Measurements from ENCODE around the gene RABEPK. TPM values are rescaled to one million over a fixed set of nuclear protein-coding genes. Genes with fewer than 3 reads are reported as not detected.

RABEPK gene
- total RNA-seq, 5 donors from 2014 or later (not counting 1 experiment from before 2014, with no cell fraction given): 12.0 to 16.3 (median 15.6) TPM

DNA sequence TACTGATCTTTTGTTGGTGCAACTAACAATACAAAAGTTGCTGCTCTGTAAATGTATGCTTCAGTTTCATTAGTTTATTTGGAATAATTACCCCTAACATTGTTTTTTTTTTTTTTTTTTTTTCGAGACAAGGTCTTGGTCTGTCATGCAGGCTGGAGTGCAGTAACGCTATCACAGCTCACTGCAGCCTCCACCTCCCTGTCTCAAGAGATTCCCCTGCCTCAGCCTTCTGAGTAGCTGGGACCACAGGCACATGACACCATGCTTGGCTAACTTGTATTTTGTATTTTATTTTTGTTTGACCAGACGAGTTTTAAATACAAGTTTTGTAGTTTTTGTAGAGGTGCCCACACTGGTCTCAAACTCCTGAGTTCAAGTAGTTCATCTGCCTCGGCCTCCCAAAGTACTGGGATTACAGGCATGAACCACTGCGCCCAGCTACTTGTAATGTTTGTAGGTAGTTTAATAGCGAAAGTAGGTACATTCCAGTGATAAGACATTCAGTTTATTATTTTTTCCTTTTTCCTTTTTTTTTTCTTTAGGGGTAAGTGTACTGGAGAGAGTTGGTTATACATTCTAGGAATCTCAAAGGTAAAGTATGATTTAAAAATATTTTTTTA lies 68.2 kb downstream of the RABEPK start:
- Histone ChIP-seq H3K9me3 (no peaks in the 10 kb centered on the region), H3K36me3 (ENCODE audit: control insufficient read depth in 2 of 2, extremely low read depth in 1 of 2, insufficient read depth in 1 of 2, low read length in 1 of 2) (peaks cover 0 to 3% of the 10 kb centered on the region in 2 donors), H3K27me3 (replicated peaks in 1 of 2; ENCODE audit: control insufficient read depth in 2 of 2, extremely low read depth in 1 of 2, insufficient read depth in 2 of 2, low read length in 1 of 2) (no peaks in the 10 kb centered on the region), H3K4me1 (ENCODE audit: control insufficient read depth in 1 of 2, extremely low read depth in 1 of 2, insufficient read depth in 2 of 2, low read length in 2 of 2) (peaks cover 9 to 18% of the 10 kb centered on the region in 2 experiments), H3K27ac (ENCODE audit: low read length) (no peak overlapping the region), H3K4me3 (ENCODE audit: control insufficient read depth in 1 of 2, extremely low read depth in 1 of 2, low read length in 1 of 2) (no peak overlapping the region)
- ATAC-seq (replicated peaks in 1 of 4) (no peak), DNase-seq (no peak)
- H3K27ac Mint-ChIP-seq: no peak overlapping the region
- ChIA-PET POLR2A (interaction anchor here in 1 of 2 donors (0.6 to 0.7 kb wide), 3 partner anchors 30 to 1520 kb away, joined by 3 read pairs; no protein-coding TSS in a partner anchor), CTCF (interaction anchor here in 1 of 2 donors (0.6 to 0.7 kb wide), 3 partner anchors 20 to 565 kb away, joined by 3 to 7 read pairs (median 5); no protein-coding TSS in a partner anchor)
- no peaks in the 10 kb centered on the region for H3K27me3 Mint-ChIP-seq
- H3K36me3 Mint-ChIP-seq: peaks cover 25% of the 10 kb centered on the region
- whole genome bisulfite sequencing (ENCODE audit: insufficient coverage): no CpG with 5 or more reads among the region's 6 CpGs
- no peaks in the 10 kb centered on the region for H3K9me3 Mint-ChIP-seq
- H3K4me1 Mint-ChIP-seq: peaks cover 58 to 61% (median 61%) of the 10 kb centered on the region in 3 donors
- peak overlapping the region in 1 of 3 donors; percentile 13 for H3K4me3 Mint-ChIP-seq

GRCh38 chr9:125269014-125269397 lies 68.7 kb downstream of the RABEPK start:
- Mint-ChIP-seq H3K36me3 (peaks cover 22% of the 10 kb centered on the region), H3K27me3 (no peaks in the 10 kb centered on the region), H3K9me3 (no peaks in the 10 kb centered on the region), H3K4me1 (peaks cover 55 to 58% (median 56%) of the 10 kb centered on the region in 3 donors), H3K4me3 (no peak overlapping the region), H3K27ac (no peak overlapping the region)
- no peak for ATAC-seq (replicated peaks in 1 of 4)
- Histone ChIP-seq H3K9me3 (no peaks in the 10 kb centered on the region), H3K27ac (ENCODE audit: low read length) (no peak overlapping the region), H3K4me1 (ENCODE audit: control insufficient read depth in 1 of 2, extremely low read depth in 1 of 2, insufficient read depth in 2 of 2, low read length in 2 of 2) (peaks cover 8 to 13% of the 10 kb centered on the region in 2 experiments), H3K27me3 (replicated peaks in 1 of 2; ENCODE audit: control insufficient read depth in 2 of 2, extremely low read depth in 1 of 2, insufficient read depth in 2 of 2, low read length in 1 of 2) (no peaks in the 10 kb centered on the region), H3K4me3 (ENCODE audit: control insufficient read depth in 1 of 2, extremely low read depth in 1 of 2, low read length in 1 of 2) (no peak overlapping the region), H3K36me3 (ENCODE audit: control insufficient read depth in 2 of 2, extremely low read depth in 1 of 2, insufficient read depth in 1 of 2, low read length in 1 of 2) (peaks cover 0 to 3% of the 10 kb centered on the region in 2 donors)
- CTCF ChIA-PET: interaction anchor here in 1 of 2 donors (0.6 to 0.7 kb wide), 4 partner anchors 21 to 565 kb away, joined by 3 to 7 read pairs (median 4); no protein-coding TSS in a partner anchor
- POLR2A ChIA-PET: interaction anchor here in 1 of 2 donors (0.6 to 0.7 kb wide), 2 partner anchors 31 to 1106 kb away, joined by 3 read pairs; no protein-coding TSS in a partner anchor
- DNase-seq: no peak
- WGBS (ENCODE audit: insufficient coverage): 100% methylated on average over 1 of the region's 1 CpG

DNA sequence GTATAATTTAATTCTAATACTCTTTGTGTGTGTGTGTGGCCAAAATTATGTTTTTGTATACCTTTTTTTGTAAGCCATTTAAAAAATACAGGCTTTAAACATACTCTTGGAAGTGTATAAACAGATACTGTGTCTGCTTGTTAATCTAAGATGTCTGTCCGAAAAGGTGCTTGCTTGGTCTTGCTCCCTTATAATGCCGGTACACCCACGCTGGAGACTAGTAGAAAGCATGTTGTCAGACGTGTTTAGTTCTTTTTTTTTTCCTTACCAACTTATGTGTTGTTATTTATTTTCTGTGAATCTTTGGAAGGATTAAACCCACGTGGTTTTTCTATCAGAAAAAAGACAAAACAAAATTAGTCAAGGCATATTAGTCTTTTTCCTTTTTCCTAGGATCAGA lies 70.7 kb downstream of the RABEPK start:
- H3K27ac ChIP-seq (ENCODE audit: low read length): no peak overlapping the region
- Mint-ChIP-seq H3K27ac (no peak overlapping the region), H3K9me3 (no peaks in the 10 kb centered on the region), H3K4me3 (no peak overlapping the region), H3K4me1 (peaks cover 44 to 45% (median 45%) of the 10 kb centered on the region in 3 donors), H3K27me3 (no peaks in the 10 kb centered on the region), H3K36me3 (peaks cover 22% of the 10 kb centered on the region)
- no peak for ATAC-seq (replicated peaks in 1 of 4)
- DNase-seq: no peak
- POLR2A ChIA-PET: no interaction called here
- CTCF ChIA-PET: interaction anchor here in 1 of 2 donors (1.0 kb wide), 1 partner anchor 7 kb away, joined by 3 read pairs; no protein-coding TSS in a partner anchor
- peaks cover 0 to 3% of the 10 kb centered on the region in 2 donors for H3K36me3 ChIP-seq (ENCODE audit: control insufficient read depth in 2 of 2, extremely low read depth in 1 of 2, insufficient read depth in 1 of 2, low read length in 1 of 2)
- no CpG with 5 or more reads among the region's 5 CpGs for WGBS (ENCODE audit: insufficient coverage)
- no peaks in the 10 kb centered on the region for H3K27me3 ChIP-seq (replicated peaks in 1 of 2; ENCODE audit: control insufficient read depth in 2 of 2, extremely low read depth in 1 of 2, insufficient read depth in 2 of 2, low read length in 1 of 2)
- peaks cover 0 to 4% of the 10 kb centered on the region in 2 experiments for H3K4me1 ChIP-seq (ENCODE audit: control insufficient read depth in 1 of 2, extremely low read depth in 1 of 2, insufficient read depth in 2 of 2, low read length in 2 of 2)
- no peak overlapping the region for H3K4me3 ChIP-seq (ENCODE audit: control insufficient read depth in 1 of 2, extremely low read depth in 1 of 2, low read length in 1 of 2)
- H3K9me3 ChIP-seq: no peaks in the 10 kb centered on the region

DNA sequence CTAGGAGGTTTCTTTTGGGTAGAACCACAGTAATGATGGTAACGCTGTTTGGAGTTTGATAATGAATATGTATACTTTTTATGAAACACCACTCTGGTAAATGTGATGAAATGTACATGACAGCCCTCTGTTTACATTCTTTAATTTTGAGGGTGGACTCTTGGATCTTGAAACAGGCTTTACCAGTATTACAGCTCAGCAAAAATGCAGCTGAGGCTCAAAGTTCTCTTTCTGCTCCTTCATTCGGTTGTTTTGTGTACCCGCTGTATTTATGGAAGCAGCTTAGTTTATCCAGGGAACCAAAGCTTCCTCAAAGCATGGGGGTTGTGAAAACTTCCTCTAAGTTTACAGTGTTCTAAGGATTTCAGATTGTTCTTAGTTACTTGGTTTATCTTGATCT lies 72.4 kb downstream of the RABEPK start:
- Histone ChIP-seq H3K36me3 (ENCODE audit: control insufficient read depth in 2 of 2, extremely low read depth in 1 of 2, insufficient read depth in 1 of 2, low read length in 1 of 2) (peaks cover 0 to 3% of the 10 kb centered on the region in 2 donors), H3K9me3 (no peaks in the 10 kb centered on the region), H3K27me3 (replicated peaks in 1 of 2; ENCODE audit: control insufficient read depth in 2 of 2, extremely low read depth in 1 of 2, insufficient read depth in 2 of 2, low read length in 1 of 2) (no peaks in the 10 kb centered on the region), H3K4me3 (ENCODE audit: control insufficient read depth in 1 of 2, extremely low read depth in 1 of 2, low read length in 1 of 2) (no peak overlapping the region), H3K4me1 (ENCODE audit: control insufficient read depth in 1 of 2, extremely low read depth in 1 of 2, insufficient read depth in 2 of 2, low read length in 2 of 2) (peaks cover 0 to 4% of the 10 kb centered on the region in 2 experiments), H3K27ac (ENCODE audit: low read length) (no peak overlapping the region)
- Mint-ChIP-seq H3K4me3 (no peak overlapping the region), H3K27me3 (no peaks in the 10 kb centered on the region), H3K36me3 (peaks cover 14% of the 10 kb centered on the region), H3K4me1 (peaks cover 40 to 46% (median 45%) of the 10 kb centered on the region in 3 donors), H3K9me3 (no peaks in the 10 kb centered on the region), H3K27ac (no peak overlapping the region)
- WGBS (ENCODE audit: insufficient coverage): no CpG with 5 or more reads among the region's 3 CpGs
- CTCF ChIA-PET: interaction anchor here in 1 of 2 donors (1.4 kb wide), 1 partner anchor 28 kb away, joined by 4 read pairs; no protein-coding TSS in a partner anchor
- POLR2A ChIA-PET: no interaction called here
- ATAC-seq (replicated peaks in 1 of 4): no peak
- DNase-seq: no peak

DNA sequence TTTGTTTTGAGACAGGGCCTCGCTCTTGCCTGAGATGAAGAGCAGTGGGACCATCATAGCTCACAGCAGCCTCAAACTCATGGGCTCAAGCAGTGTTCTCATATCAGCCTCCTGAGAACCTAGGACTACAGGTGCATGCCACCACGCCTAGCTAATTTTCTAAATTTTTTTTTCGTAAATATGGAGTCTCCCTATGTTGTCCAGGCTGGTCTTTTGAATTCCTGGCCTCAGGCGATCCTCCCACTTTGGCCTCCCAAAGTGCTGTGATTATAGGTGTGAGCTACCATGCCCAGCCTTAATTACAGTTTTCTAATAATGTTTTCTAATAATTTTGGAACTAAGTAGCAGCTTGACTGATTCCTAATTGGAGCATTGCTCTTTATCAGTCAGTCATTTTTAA lies 76.4 kb downstream of the RABEPK start:
- ChIA-PET CTCF (no interaction called here), POLR2A (interaction anchor here in 1 of 2 donors (0.7 kb wide), 1 partner anchor 1547 kb away, joined by 4 read pairs; no protein-coding TSS in a partner anchor)
- DNase-seq (no peak), ATAC-seq (replicated peaks in 1 of 4) (no peak)
- no peak overlapping the region for H3K4me3 Mint-ChIP-seq
- no peaks in the 10 kb centered on the region for H3K27me3 Mint-ChIP-seq
- no peaks in the 10 kb centered on the region for H3K9me3 Mint-ChIP-seq
- 100% methylated on average over 1 of the region's 4 CpGs for WGBS (ENCODE audit: insufficient coverage)
- peaks cover 6 to 8% of the 10 kb centered on the region in 2 donors for H3K36me3 ChIP-seq (ENCODE audit: control insufficient read depth in 2 of 2, extremely low read depth in 1 of 2, insufficient read depth in 1 of 2, low read length in 1 of 2)
- H3K27ac ChIP-seq (ENCODE audit: low read length): no peak overlapping the region
- H3K4me1 Mint-ChIP-seq: peaks cover 25 to 31% (median 26%) of the 10 kb centered on the region in 3 donors
- no peaks in the 10 kb centered on the region for H3K27me3 ChIP-seq (replicated peaks in 1 of 2; ENCODE audit: control insufficient read depth in 2 of 2, extremely low read depth in 1 of 2, insufficient read depth in 2 of 2, low read length in 1 of 2)
- peaks cover 0 to 4% of the 10 kb centered on the region in 2 experiments for H3K4me1 ChIP-seq (ENCODE audit: control insufficient read depth in 1 of 2, extremely low read depth in 1 of 2, insufficient read depth in 2 of 2, low read length in 2 of 2)
- H3K27ac Mint-ChIP-seq: no peak overlapping the region
- no peaks in the 10 kb centered on the region for H3K9me3 ChIP-seq
- H3K4me3 ChIP-seq (ENCODE audit: control insufficient read depth in 1 of 2, extremely low read depth in 1 of 2, low read length in 1 of 2): no peak overlapping the region
- H3K36me3 Mint-ChIP-seq: peaks cover 6% of the 10 kb centered on the region

GRCh38 chr9:125277411-125277810 lies 77.1 kb downstream of the RABEPK start:
- Mint-ChIP-seq H3K9me3 (no peaks in the 10 kb centered on the region), H3K4me3 (no peak overlapping the region), H3K36me3 (peaks cover 8% of the 10 kb centered on the region), H3K4me1 (peaks cover 18 to 29% (median 24%) of the 10 kb centered on the region in 3 donors), H3K27me3 (no peaks in the 10 kb centered on the region), H3K27ac (no peak overlapping the region)
- ATAC-seq (replicated peaks in 1 of 4) (no peak), DNase-seq (no peak)
- H3K4me1 ChIP-seq (ENCODE audit: control insufficient read depth in 1 of 2, extremely low read depth in 1 of 2, insufficient read depth in 2 of 2, low read length in 2 of 2): no peaks in the 10 kb centered on the region
- no peak overlapping the region for H3K4me3 ChIP-seq (ENCODE audit: control insufficient read depth in 1 of 2, extremely low read depth in 1 of 2, low read length in 1 of 2)
- POLR2A ChIA-PET: interaction anchor here in 1 of 2 donors (0.7 kb wide), 1 partner anchor 1546 kb away, joined by 4 read pairs; no protein-coding TSS in a partner anchor
- CTCF ChIA-PET: no interaction called here
- H3K36me3 ChIP-seq (ENCODE audit: control insufficient read depth in 2 of 2, extremely low read depth in 1 of 2, insufficient read depth in 1 of 2, low read length in 1 of 2): peaks cover 5 to 6% of the 10 kb centered on the region in 2 donors
- no peak overlapping the region for H3K27ac ChIP-seq (ENCODE audit: low read length)
- no peaks in the 10 kb centered on the region for H3K27me3 ChIP-seq (replicated peaks in 1 of 2; ENCODE audit: control insufficient read depth in 2 of 2, extremely low read depth in 1 of 2, insufficient read depth in 2 of 2, low read length in 1 of 2)
- no peaks in the 10 kb centered on the region for H3K9me3 ChIP-seq

Data from T-cell (primary cell).